HepG2 (cell line): ENCODE results near the gene ITPRIP. TPM values are rescaled to one million over a fixed set of nuclear protein-coding genes. Genes with fewer than 3 reads are reported as not detected.

ENCODE experiments used
- ATAC-seq: fragments of 200-7000 bp; cut with Tn5 transposase; 3 replicates; pipeline ENCODE4 v1.9.1; 2020; ENCODE audit warnings: mild to moderate bottlenecking, moderate library complexity
- Bru-seq: library from RNA; stranded (reverse); fragments of 400-500 nt; gene quantifications from one replicate; lab custom pipeline; 2021; lab: Mats Ljungman, UMichigan
- BruChase-seq, 2 experiments: library from RNA; stranded (reverse); fragments of 400-500 nt; gene quantifications; one replicate each; lab custom pipeline; 2021; lab: Mats Ljungman, UMichigan
- BruUV-seq: library from RNA; stranded (reverse); fragments of 400-500 nt; replicated peaks from 2 replicates; lab custom pipeline; 2021; lab: Mats Ljungman, UMichigan
- CTCF ChIA-PET: fragments of 300-600 bp; formaldehyde crosslinking; extraction: SDS; loops from one replicate; lab custom pipeline; 2021; ENCODE audit warnings: low total read pairs, inconsistent platforms, low intra/inter-chr PET ratio; lab: Yijun Ruan, JAX
- POLR2A ChIA-PET: fragments of 350-600 bp; sonication (Branson Sonifier 250); formaldehyde crosslinking; loops from one replicate; lab custom pipeline; 2020; ENCODE audit warnings: antibody characterized with exemption, inconsistent platforms; lab: Yijun Ruan, JAX
- DNase-seq: peaks from one replicate; pipeline ENCODE4 v3.0.0-alpha.2; 2015; ENCODE audit warnings: low spot score
- FAIRE-seq: peaks from 3 replicates; lab custom pipeline; 2011; peaks lifted over from hg19 to GRCh38; lab: Jason Lieb, UNC
- H2AFZ ChIP-seq: one replicate; pipeline ENCODE4 v1.6.1; 2011; ENCODE audit warnings: low read length, inconsistent platforms
- H3K27ac ChIP-seq: fragments of 300-600 bp; 3 replicates; pipeline ENCODE4 v1.8.0; 2011; ENCODE audit warnings: mixed run types, mild to moderate bottlenecking, mixed read lengths, low read length, inconsistent platforms; ENCODE audit not compliant: insufficient read depth; ENCODE audit errors: extremely low read length
- H3K27me3 ChIP-seq, 2 experiments: fragments of 200-600 bp in 1 of 2; 2 replicates in 1 of 2; 3 replicates in 1 of 2; pipeline versions ENCODE4 v1.6.0 to v1.8.0; 2011; ENCODE audit warnings: low read length in 2 of 2, mild to moderate bottlenecking in 2 of 2, moderate library complexity in 2 of 2, inconsistent platforms in 1 of 2; ENCODE audit not compliant: insufficient read depth in 2 of 2, control insufficient read depth in 1 of 2
- H3K36me3 ChIP-seq, 2 experiments: fragments of 200-600 bp in 1 of 2; replicated peaks in 1 of 2; 2 replicates in 1 of 2; 3 replicates in 1 of 2; pipeline versions ENCODE4 v1.5.1 to v1.8.0; 2011; ENCODE audit warnings: low read length in 2 of 2, inconsistent platforms in 1 of 2; ENCODE audit not compliant: insufficient read depth in 2 of 2, control insufficient read depth in 1 of 2
- H3K4me1 ChIP-seq: 2 replicates; pipeline ENCODE4 v1.5.1; 2012; ENCODE audit warnings: low read length, inconsistent platforms; ENCODE audit not compliant: insufficient read depth
- H3K4me2 ChIP-seq: 2 replicates; pipeline ENCODE4 v1.6.0; 2011; ENCODE audit warnings: low read depth, low read length, inconsistent platforms
- H3K4me3 ChIP-seq, 3 experiments: fragments of 200-600 bp in 1 of 3; sonication (generic), shearing (Covaris generic) in 1 of 3; replicated peaks in 1 of 3; 2 replicates each; pipeline ENCODE4 v1.5.1; 2011 to 2016; ENCODE audit warnings: low read length in 3 of 3, inconsistent platforms in 2 of 3, low read depth in 2 of 3, mild to moderate bottlenecking in 2 of 3, control low read depth in 1 of 3, mixed read lengths in 1 of 3; ENCODE audit not compliant: insufficient read depth in 1 of 3
- H3K79me2 ChIP-seq: one replicate; pipeline ENCODE4 v1.6.1; 2011; ENCODE audit warnings: low read length, inconsistent platforms; ENCODE audit not compliant: insufficient read depth
- H3K9ac ChIP-seq: 2 replicates; pipeline ENCODE4 v1.6.0; 2011; ENCODE audit warnings: mild to moderate bottlenecking, low read depth, low read length, inconsistent platforms; ENCODE audit not compliant: insufficient read depth
- H3K9me3 ChIP-seq: 2 replicates; pipeline ENCODE4 v1.5.1; 2012; ENCODE audit warnings: mild to moderate bottlenecking, low read length
- H4K20me1 ChIP-seq: 2 replicates; pipeline ENCODE4 v1.6.0; 2011; ENCODE audit warnings: inconsistent platforms, mild to moderate bottlenecking, low read length, moderate library complexity; ENCODE audit not compliant: insufficient read depth
- CBX5 ChIP-seq: sonication (generic); formaldehyde crosslinking; IDR thresholded peaks from 2 replicates; pipeline ENCODE4 v1.4.0; 2020; ENCODE audit warnings: missing genetic modification reagents, borderline replicate concordance
- ELF3 ChIP-seq: IDR thresholded peaks from 2 replicates; pipeline ENCODE4 v1.6.1; 2016; ENCODE audit warnings: missing genetic modification reagents, missing compliant biosample characterization
- GATAD1 ChIP-seq: IDR thresholded peaks from 2 replicates; pipeline ENCODE4 v1.6.1; 2016; ENCODE audit warnings: missing genetic modification reagents, missing compliant biosample characterization
- MEF2D ChIP-seq: sonication (generic); formaldehyde crosslinking; IDR thresholded peaks from 2 replicates; pipeline ENCODE4 v1.5.1; 2020; ENCODE audit warnings: mild to moderate bottlenecking, missing genetic modification reagents
- MTF2 ChIP-seq: sonication (generic); formaldehyde crosslinking; IDR thresholded peaks from 2 replicates; pipeline ENCODE4 v1.5.0; 2020; ENCODE audit warnings: missing genetic modification reagents, borderline replicate concordance
- PHF5A ChIP-seq: IDR thresholded peaks from one replicate; pipeline ENCODE4 v1.6.1; 2018; ENCODE audit warnings: low read depth, missing genetic modification reagents; ENCODE audit not compliant: unreplicated experiment
- PHF8 ChIP-seq: sonication (generic); formaldehyde crosslinking; IDR thresholded peaks from 2 replicates; pipeline ENCODE4 v1.5.0; 2020; ENCODE audit warnings: missing genetic modification reagents
- PRPF4 ChIP-seq: fragments of 200-400 bp; formaldehyde crosslinking; IDR thresholded peaks from 2 replicates; pipeline ENCODE4 v1.6.1; 2016; ENCODE audit warnings: low read length, low read depth; ENCODE audit not compliant: poor library complexity, severe bottlenecking
- SOX13 ChIP-seq, 3 experiments: fragments of 450-650 bp in 1 of 3; sonication (generic) in 1 of 3; formaldehyde crosslinking in 1 of 3; IDR thresholded peaks in 2 of 3; conservative IDR thresholded peaks in 1 of 3; 2 replicates each; pipeline versions ENCODE4 v1.5.0 to v1.6.1; 2016 to 2020; ENCODE audit warnings: antibody characterized with exemption in 1 of 3, mild to moderate bottlenecking in 1 of 3, missing compliant biosample characterization in 1 of 3, missing genetic modification reagents in 1 of 3, moderate library complexity in 1 of 3
- ZKSCAN1 ChIP-seq: fragments of 150-350 bp; IDR thresholded peaks from 2 replicates; pipeline ENCODE4 v1.6.1; 2014; ENCODE audit warnings: low read length
- ZMAT3 ChIP-seq: sonication (generic); formaldehyde crosslinking; conservative IDR thresholded peaks from 2 replicates; pipeline ENCODE4 v1.7.0; 2021; ENCODE audit warnings: missing genetic modification reagents
- ZNF232 ChIP-seq: sonication (generic); formaldehyde crosslinking; IDR thresholded peaks from 2 replicates; pipeline ENCODE4 v1.4.0; 2020; ENCODE audit warnings: missing genetic modification reagents, borderline replicate concordance
- ZNF720 ChIP-seq: sonication (generic); formaldehyde crosslinking; IDR thresholded peaks from 2 replicates; pipeline ENCODE4 v1.4.0; 2020; ENCODE audit warnings: missing genetic modification reagents
- ZNF747 ChIP-seq: sonication (generic); formaldehyde crosslinking; IDR thresholded peaks from 2 replicates; pipeline ENCODE4 v1.8.1; 2023; ENCODE audit warnings: missing genetic modification reagents, mild to moderate bottlenecking, borderline replicate concordance
- WGBS: methylation state at CpG from one replicate; pipeline ENCODE4 v1.1.6; 2017; ENCODE audit warnings: low lambda C conversion rate; 5-methylcytosine and 5-hydroxymethylcytosine counted together
- in situ Hi-C: cut with HindIII; loops from 2 replicates; pipeline ENCODE4 v1.10.0; 2017; ENCODE audit warnings: low pct_unique_long_range_greater_than_20kb; ENCODE audit not compliant: extremely low pct_ligation_motif_present
- intact Hi-C: fragments of 100-400 bp; cut with micrococcal nuclease; formaldehyde crosslinking; loops from one replicate; pipeline ENCODE4 v1.10.0; 2022; ENCODE audit not compliant: unreplicated experiment
- long read RNA-seq, 2 experiments: library from RNA in 1 of 2; library from polyadenylated mRNA in 1 of 2; stranded (forward) in 1 of 2; unstranded in 1 of 2; transcript quantifications; one replicate each; pipeline ENCODE4 v2.0.0, GENCODE V29; 2019 to 2022
- polyA minus RNA-seq, 3 experiments: library from RNA; depleted of rRNA, polyadenylated mRNA; stranded (reverse); fragments of >200 nt; gene quantifications; 2 replicates each; pipeline ENCODE4 v1.2.3, GENCODE V29; 2011; ENCODE audit warnings: low replicate concordance in 1 of 3
- polyA plus RNA-seq, 8 experiments: library from polyadenylated mRNA; depleted of rRNA in 3 of 8; stranded (reverse) in 7 of 8; unstranded in 1 of 8; fragments of >200 nt; fragmentation: Illumina TruSeq in 4 of 8; extraction: Trizol in 4 of 8; gene quantifications; 2 replicates each; pipeline versions ENCODE4 v1.2.1 to v1.2.3, GENCODE V29; 2011 to 2016; ENCODE audit warnings: low read depth in 4 of 8, missing spikeins in 1 of 8, mixed read lengths in 1 of 8; ENCODE audit not compliant: insufficient read depth in 1 of 8
- total RNA-seq, 5 experiments: library from RNA; depleted of rRNA; stranded (reverse); fragments of >200 nt; fragmentation: Illumina TruSeq; extraction: Trizol; gene quantifications; 2 replicates each; pipeline ENCODE4 v1.2.3, GENCODE V29; 2016; ENCODE audit warnings: low read depth in 1 of 5
- TF ChIP-seq, protein P1 (sequence below): IDR thresholded peaks from 2 replicates; pipeline ENCODE4 v1.6.1; 2016; ENCODE audit warnings: missing compliant biosample characterization, missing genetic modification reagents, borderline replicate concordance

The ITPRIP gene, protein sequence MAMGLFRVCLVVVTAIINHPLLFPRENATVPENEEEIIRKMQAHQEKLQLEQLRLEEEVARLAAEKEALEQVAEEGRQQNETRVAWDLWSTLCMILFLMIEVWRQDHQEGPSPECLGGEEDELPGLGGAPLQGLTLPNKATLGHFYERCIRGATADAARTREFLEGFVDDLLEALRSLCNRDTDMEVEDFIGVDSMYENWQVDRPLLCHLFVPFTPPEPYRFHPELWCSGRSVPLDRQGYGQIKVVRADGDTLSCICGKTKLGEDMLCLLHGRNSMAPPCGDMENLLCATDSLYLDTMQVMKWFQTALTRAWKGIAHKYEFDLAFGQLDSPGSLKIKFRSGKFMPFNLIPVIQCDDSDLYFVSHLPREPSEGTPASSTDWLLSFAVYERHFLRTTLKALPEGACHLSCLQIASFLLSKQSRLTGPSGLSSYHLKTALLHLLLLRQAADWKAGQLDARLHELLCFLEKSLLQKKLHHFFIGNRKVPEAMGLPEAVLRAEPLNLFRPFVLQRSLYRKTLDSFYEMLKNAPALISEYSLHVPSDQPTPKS
- 0.58 and 1.00 TPM in 2 replicates for total RNA-seq (2016; rRNA removed; fragmentation: Illumina TruSeq; extraction: Trizol)
- 0.09 and 0.10 TPM in 2 replicates for total RNA-seq (2016; cell fraction: cytosol; rRNA removed; fragmentation: Illumina TruSeq; extraction: Trizol; ENCODE audit: low read depth)
- total RNA-seq (2016; cell fraction: insoluble cytoplasmic fraction; rRNA removed; fragmentation: Illumina TruSeq; extraction: Trizol): 0.55 and 1.0 TPM in 2 replicates
- 0.38 and 0.53 TPM in 2 replicates for total RNA-seq (2016; cell fraction: membrane; rRNA removed; fragmentation: Illumina TruSeq; extraction: Trizol)
- total RNA-seq (2016; cell fraction: nucleus; rRNA removed; fragmentation: Illumina TruSeq; extraction: Trizol): 1.4 and 2.2 TPM in 2 replicates
- 2.8 and 3.0 TPM in 2 replicates for polyA plus RNA-seq (2011; rRNA removed)
- 2.7 and 3.0 TPM in 2 replicates for polyA plus RNA-seq (2011; cell fraction: cytosol; rRNA removed)
- 4.0 and 5.2 TPM in 2 replicates for polyA plus RNA-seq (2011; cell fraction: nucleus; rRNA removed)
- polyA plus RNA-seq (2012): 1.5 and 2.5 TPM in 2 replicates
- polyA plus RNA-seq (2016; cell fraction: cytosol; fragmentation: Illumina TruSeq; extraction: Trizol; ENCODE audit: low read depth): 0.14 and 0.15 TPM in 2 replicates
- 0.71 and 1.0 TPM in 2 replicates for polyA plus RNA-seq (2016; cell fraction: insoluble cytoplasmic fraction; fragmentation: Illumina TruSeq; extraction: Trizol; ENCODE audit: low read depth)
- 0.26 and 0.37 TPM in 2 replicates for polyA plus RNA-seq (2016; cell fraction: membrane; fragmentation: Illumina TruSeq; extraction: Trizol; ENCODE audit: low read depth)
- 3.0 and 3.4 TPM in 2 replicates for polyA plus RNA-seq (2016; cell fraction: nucleus; fragmentation: Illumina TruSeq; extraction: Trizol; ENCODE audit: insufficient read depth, low read depth)
- polyA minus RNA-seq (2011; rRNA and poly(A)+ RNA removed; ENCODE audit: low replicate concordance): 12.8 and 29.6 TPM in 2 replicates
- polyA minus RNA-seq (2011; cell fraction: cytosol; rRNA and poly(A)+ RNA removed): 3.2 and 4.6 TPM in 2 replicates
- polyA minus RNA-seq (2011; cell fraction: nucleus; rRNA and poly(A)+ RNA removed): 9.7 and 10.7 TPM in 2 replicates
- Bru-seq, nascent RNA: percentile 46 among the genes with signal in this experiment
- percentile 44 among the genes with signal in this experiment for BruChase-seq, experiment 1, labeled RNA remaining after a 6-hour chase
- BruChase-seq, experiment 2, labeled RNA remaining after a 2-hour chase: percentile 48 among the genes with signal in this experiment
- long read RNA-seq, experiment 1, full-length matches to known transcripts: 3 of 6 reads
- long read RNA-seq, experiment 1, partial matches to known transcripts: 0 of 6 reads
- long read RNA-seq, experiment 1, other reads (novel, unspliced or antisense): 3 of 6 reads
- long read RNA-seq, experiment 2, full-length matches to known transcripts: 12 of 25 reads
- long read RNA-seq, experiment 2, partial matches to known transcripts: 12 of 25 reads
- long read RNA-seq, experiment 2, other reads (novel, unspliced or antisense): 1 of 25 reads

DNA sequence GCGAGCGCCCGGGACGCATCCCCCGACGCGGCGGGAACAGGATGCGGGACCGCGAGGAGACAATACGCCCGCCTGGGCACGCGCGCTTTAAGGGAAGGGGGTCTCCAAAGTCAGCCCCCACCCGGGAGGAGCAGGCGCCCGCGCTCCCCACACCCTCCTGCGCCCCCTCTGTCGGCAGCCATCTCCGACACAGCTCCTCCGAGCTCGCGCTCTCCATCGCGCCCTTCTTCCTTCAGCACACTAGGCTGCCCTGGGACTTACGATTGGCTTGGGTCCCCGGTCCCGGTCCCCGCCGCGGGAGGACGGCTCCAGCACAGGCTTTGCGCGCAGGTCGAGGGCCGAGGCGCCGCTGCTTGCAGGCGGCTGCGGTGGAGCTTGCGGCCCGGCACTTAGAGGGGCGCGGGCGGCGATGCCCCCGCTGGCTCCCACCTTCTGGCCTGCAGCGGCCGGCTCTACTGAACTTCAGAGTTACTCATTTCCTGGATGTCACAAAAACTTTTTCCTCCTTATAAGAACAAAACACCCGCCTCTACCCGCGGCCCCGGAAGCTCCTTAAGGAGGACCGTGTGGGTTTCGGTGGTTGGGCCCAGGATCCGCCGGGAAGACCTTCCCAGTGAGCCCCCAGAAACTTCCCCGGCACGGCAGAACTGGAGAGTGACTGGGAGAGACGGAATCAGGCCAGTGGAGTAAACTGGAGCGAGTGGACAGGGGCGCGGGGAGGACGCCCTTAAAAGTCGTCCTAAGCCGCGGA, at the start of gene ITPRIP:
ITPRIP (minus strand) TSS at position 481 of the 751 bp plus-strand sequence. CDS start 22,414 bp downstream, outside the sequence.
- peaks cover 55% of the 10 kb centered on the region for H3K4me1 ChIP-seq
- CTCF ChIA-PET: no interaction called here
- POLR2A ChIA-PET: interaction anchor here (0.9 to 1.3 kb wide), 9 partner anchors 8 to 128 kb away, joined by 3 to 6 read pairs (median 4); partner anchors contain the start of gene CFAP43
- in situ Hi-C loops (no loop called here), intact Hi-C loops (loop anchor here (1.0 kb wide), 1 partner anchor 8 kb away; no protein-coding TSS in a partner anchor)
- H2AFZ ChIP-seq: peak within 1 kb of the TSS; percentile 10
- H3K27ac ChIP-seq: peak within 1 kb of the TSS; percentile 50
- no TSS peak for BruUV-seq
- no peaks in the 10 kb centered on the region; a peak in 1 of 5 replicates for H3K36me3 ChIP-seq
- peak within 1 kb of the TSS; percentile 75 to 89 (median 81) for H3K4me3 ChIP-seq
- WGBS: 0% methylated on average over 35 of the region's 70 CpGs
- peak within 1 kb of the TSS; percentile 65 for H3K9ac ChIP-seq
- H3K27me3 ChIP-seq: peaks cover 0 to 21% of the 10 kb centered on the region in 2 experiments; a peak in 3 of 5 replicates
- no peaks in the 10 kb centered on the region for H3K79me2 ChIP-seq
- FAIRE-seq: no peak
- DNase-seq: peak; percentile 33
- ATAC-seq: peak; percentile 80
- no peaks in the 10 kb centered on the region for H4K20me1 ChIP-seq
- peak within 1 kb of the TSS; percentile 79 for H3K4me2 ChIP-seq
- no peaks in the 10 kb centered on the region for H3K9me3 ChIP-seq
- TF ChIP-seq ELF3 (CRISPR knock-in tag): no peak
- TF ChIP-seq ZNF720 (CRISPR knock-in tag): no peak
- TF ChIP-seq GATAD1 (CRISPR knock-in tag): no peak
- TF ChIP-seq ZKSCAN1: no peak
- TF ChIP-seq, protein P1, sequence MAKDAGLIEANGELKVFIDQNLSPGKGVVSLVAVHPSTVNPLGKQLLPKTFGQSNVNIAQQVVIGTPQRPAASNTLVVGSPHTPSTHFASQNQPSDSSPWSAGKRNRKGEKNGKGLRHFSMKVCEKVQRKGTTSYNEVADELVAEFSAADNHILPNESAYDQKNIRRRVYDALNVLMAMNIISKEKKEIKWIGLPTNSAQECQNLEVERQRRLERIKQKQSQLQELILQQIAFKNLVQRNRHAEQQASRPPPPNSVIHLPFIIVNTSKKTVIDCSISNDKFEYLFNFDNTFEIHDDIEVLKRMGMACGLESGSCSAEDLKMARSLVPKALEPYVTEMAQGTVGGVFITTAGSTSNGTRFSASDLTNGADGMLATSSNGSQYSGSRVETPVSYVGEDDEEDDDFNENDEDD (CRISPR knock-in tag): no peak; the same call in 1 of the 2 replicates
- TF ChIP-seq ZNF232 (CRISPR knock-in tag): 0 out of 2 replicates have a peak, but pooled peaks have one; percentile 38
- TF ChIP-seq PHF8 (CRISPR knock-in tag): peak; percentile 71
- peak; percentile 79; the same call in 1 of the 2 replicates for TF ChIP-seq ZNF747 (CRISPR knock-in tag)
- no peak for TF ChIP-seq SOX13 (IDR thresholded peaks at IDR 0.05)
- TF ChIP-seq SOX13 (CRISPR knock-in tag; conservative IDR thresholded peaks at IDR 0.05 in 1 of 2, IDR thresholded peaks at IDR 0.05 in 1 of 2): 0 out of 4 replicates have a peak, but pooled peaks of 1 of the 2 experiments have one; percentile 3
- TF ChIP-seq MTF2 (CRISPR knock-in tag): no peak
- TF ChIP-seq CBX5 (CRISPR knock-in tag): no peak
- no peak for TF ChIP-seq PHF5A
- no peak for TF ChIP-seq PRPF4
- TF ChIP-seq MEF2D (CRISPR knock-in tag): no peak
- no peak for TF ChIP-seq ZMAT3
